ENCODE data around the gene AGPAT1. TPM values are rescaled to one million over a fixed set of nuclear protein-coding genes. Genes with fewer than 3 reads are reported as not detected.

AGPAT1 gene
- total RNA-seq, 2 experiments from 2014 or later = 24.5 to 28.1 TPM

DNA sequence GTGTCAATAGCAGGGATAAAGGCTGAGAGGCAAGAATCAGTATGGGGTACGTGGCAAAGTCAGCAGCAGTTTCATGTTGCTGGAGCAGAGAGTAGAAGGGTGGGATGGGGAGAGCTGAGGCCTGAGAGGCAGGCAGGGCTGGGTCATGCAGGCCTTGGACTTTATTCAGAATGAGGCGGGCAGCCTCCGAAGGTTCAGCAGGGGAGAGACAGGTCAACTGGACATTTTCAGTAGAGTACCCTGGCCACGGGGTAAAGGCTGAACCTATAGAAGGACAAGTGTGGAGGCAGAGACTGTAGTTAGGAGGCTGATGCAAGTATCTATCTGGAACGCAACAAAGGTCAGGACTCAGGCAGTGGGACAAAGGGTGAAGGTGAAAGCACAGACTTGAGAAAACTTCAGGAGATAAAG is 34.3 kb upstream of the AGPAT1 start:
- H2AFZ ChIP-seq (ENCODE audit: low read length) = no peak overlapping the region
- POLR2A ChIA-PET = no interaction called here
- no peak for TF ChIP-seq EZH2phosphoT487 (IDR thresholded peaks at IDR 0.05; ENCODE audit: borderline replicate concordance, low read depth, low read length)
- TF ChIP-seq, protein P1, sequence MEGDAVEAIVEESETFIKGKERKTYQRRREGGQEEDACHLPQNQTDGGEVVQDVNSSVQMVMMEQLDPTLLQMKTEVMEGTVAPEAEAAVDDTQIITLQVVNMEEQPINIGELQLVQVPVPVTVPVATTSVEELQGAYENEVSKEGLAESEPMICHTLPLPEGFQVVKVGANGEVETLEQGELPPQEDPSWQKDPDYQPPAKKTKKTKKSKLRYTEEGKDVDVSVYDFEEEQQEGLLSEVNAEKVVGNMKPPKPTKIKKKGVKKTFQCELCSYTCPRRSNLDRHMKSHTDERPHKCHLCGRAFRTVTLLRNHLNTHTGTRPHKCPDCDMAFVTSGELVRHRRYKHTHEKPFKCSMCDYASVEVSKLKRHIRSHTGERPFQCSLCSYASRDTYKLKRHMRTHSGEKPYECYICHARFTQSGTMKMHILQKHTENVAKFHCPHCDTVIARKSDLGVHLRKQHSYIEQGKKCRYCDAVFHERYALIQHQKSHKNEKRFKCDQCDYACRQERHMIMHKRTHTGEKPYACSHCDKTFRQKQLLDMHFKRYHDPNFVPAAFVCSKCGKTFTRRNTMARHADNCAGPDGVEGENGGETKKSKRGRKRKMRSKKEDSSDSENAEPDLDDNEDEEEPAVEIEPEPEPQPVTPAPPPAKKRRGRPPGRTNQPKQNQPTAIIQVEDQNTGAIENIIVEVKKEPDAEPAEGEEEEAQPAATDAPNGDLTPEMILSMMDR (conservative IDR thresholded peaks at IDR 0.05; ENCODE audit: low read length) = no peak
- H4K20me1 ChIP-seq (ENCODE audit: insufficient read depth, low read length) = no peaks in the 10 kb centered on the region
- H3K9me3 ChIP-seq (ENCODE audit: low read length) = no peaks in the 10 kb centered on the region; the same call in 1 of the 2 replicates
- no peaks in the 10 kb centered on the region for H3K36me3 ChIP-seq (ENCODE audit: insufficient read depth, low read length)
- no peaks in the 10 kb centered on the region for H3K4me1 ChIP-seq (ENCODE audit: insufficient read depth, low read length, poor library complexity, severe bottlenecking)
- intact Hi-C loops (cut with micrococcal nuclease; ENCODE audit: unreplicated experiment) = no loop called here
- no peak for DNase-seq (ENCODE audit: low spot score)
- no TSS peak for BruUV-seq (replicated peaks)
- CTCF ChIA-PET (ENCODE audit: unreplicated experiment) = no interaction called here
- H3K9me2 ChIP-seq (ENCODE audit: insufficient read depth, low read length) = no peaks in the 10 kb centered on the region
- no peaks in the 10 kb centered on the region for H3K79me2 ChIP-seq (ENCODE audit: insufficient read depth, low read depth, low read length)
- no peak overlapping the region for H3K4me2 ChIP-seq (ENCODE audit: low read length)
- H3K4me3 ChIP-seq (ENCODE audit: low read depth, low read length, poor library complexity, severe bottlenecking) = no peak overlapping the region
- H3K27ac ChIP-seq (ENCODE audit: low read depth, low read length, poor library complexity, severe bottlenecking) = no peak overlapping the region

DNA sequence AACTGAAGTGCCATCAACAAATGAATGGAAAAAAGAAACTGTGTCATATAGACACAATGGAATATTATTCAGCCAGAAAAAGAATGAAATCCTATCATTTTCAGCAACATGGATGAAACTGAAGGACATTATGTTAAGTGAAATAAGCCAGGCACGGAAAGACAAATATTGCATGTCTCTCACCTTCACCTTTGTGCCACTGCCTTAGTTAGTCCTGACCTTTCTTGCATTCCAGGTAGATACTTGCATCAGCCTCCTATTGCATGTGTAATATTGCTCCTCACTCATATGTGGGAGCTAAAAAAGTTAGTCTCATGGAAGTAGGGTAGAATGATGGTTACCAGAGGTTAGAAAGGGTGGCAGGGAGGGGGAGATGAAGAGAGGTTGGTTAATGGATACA is 33.1 kb upstream of the AGPAT1 start:
- Histone ChIP-seq H3K4me2 (ENCODE audit: low read length) (no peak overlapping the region), H3K79me2 (ENCODE audit: insufficient read depth, low read depth, low read length) (no peaks in the 10 kb centered on the region), H3K9me3 (ENCODE audit: low read length) (no peaks in the 10 kb centered on the region; the same call in 1 of the 2 replicates), H3K4me3 (ENCODE audit: low read depth, low read length, poor library complexity, severe bottlenecking) (no peak overlapping the region), H2AFZ (ENCODE audit: low read length) (no peak overlapping the region), H3K9me2 (ENCODE audit: insufficient read depth, low read length) (no peaks in the 10 kb centered on the region), H3K4me1 (ENCODE audit: insufficient read depth, low read length, poor library complexity, severe bottlenecking) (no peaks in the 10 kb centered on the region), H4K20me1 (ENCODE audit: insufficient read depth, low read length) (no peaks in the 10 kb centered on the region), H3K36me3 (ENCODE audit: insufficient read depth, low read length) (no peaks in the 10 kb centered on the region), H3K27ac (ENCODE audit: low read depth, low read length, poor library complexity, severe bottlenecking) (no peak overlapping the region)
- POLR2A ChIA-PET = interaction anchor here (0.7 kb wide), 1 partner anchor 1971 kb away, joined by 3 read pairs; no protein-coding TSS in a partner anchor
- BruUV-seq (replicated peaks) = no TSS peak
- TF ChIP-seq, protein P1 (conservative IDR thresholded peaks at IDR 0.05; ENCODE audit: low read length) = no peak
- TF ChIP-seq EZH2phosphoT487 (IDR thresholded peaks at IDR 0.05; ENCODE audit: borderline replicate concordance, low read depth, low read length) = no peak
- intact Hi-C loops (cut with micrococcal nuclease; ENCODE audit: unreplicated experiment) = no loop called here
- CTCF ChIA-PET (ENCODE audit: unreplicated experiment) = no interaction called here
- DNase-seq (ENCODE audit: low spot score) = no peak

DNA sequence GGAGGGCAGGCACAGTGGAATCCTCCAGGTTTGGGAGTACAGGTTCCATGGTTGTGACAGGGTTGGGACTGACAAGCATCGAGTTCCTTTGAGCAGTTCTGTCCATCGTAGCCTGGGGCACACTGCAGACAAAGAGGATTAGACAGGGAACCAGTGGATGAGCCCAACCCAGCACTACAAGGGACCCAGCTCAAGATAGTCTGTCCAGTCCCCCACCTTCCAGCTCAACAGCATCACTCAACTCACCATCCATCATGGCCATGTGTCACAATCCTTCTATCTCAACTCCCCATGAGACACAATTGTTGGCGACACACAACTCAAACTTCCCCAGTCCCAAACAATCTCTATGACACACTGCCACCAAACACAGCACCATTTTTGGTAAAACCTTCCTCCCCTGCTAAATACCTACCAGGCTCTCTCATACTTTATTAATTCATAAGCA is 28.4 kb upstream of the AGPAT1 start:
- TF ChIP-seq EZH2phosphoT487 (IDR thresholded peaks at IDR 0.05; ENCODE audit: borderline replicate concordance, low read depth, low read length) = no peak
- TF ChIP-seq, protein P1 (conservative IDR thresholded peaks at IDR 0.05; ENCODE audit: low read length) = no peak
- H3K4me1 ChIP-seq (ENCODE audit: insufficient read depth, low read length, poor library complexity, severe bottlenecking) = no peaks in the 10 kb centered on the region
- H3K79me2 ChIP-seq (ENCODE audit: insufficient read depth, low read depth, low read length) = no peaks in the 10 kb centered on the region
- no peak overlapping the region for H3K4me2 ChIP-seq (ENCODE audit: low read length)
- ChIA-PET CTCF (ENCODE audit: unreplicated experiment) (no interaction called here), POLR2A (interaction anchor here (1.8 kb wide), 1 partner anchor 10 kb away, joined by 4 read pairs; no protein-coding TSS in a partner anchor)
- no peaks in the 10 kb centered on the region; the same call in 1 of the 2 replicates for H3K9me3 ChIP-seq (ENCODE audit: low read length)
- DNase-seq (ENCODE audit: low spot score) = no peak
- intact Hi-C loops (cut with micrococcal nuclease; ENCODE audit: unreplicated experiment) = no loop called here
- H3K9me2 ChIP-seq (ENCODE audit: insufficient read depth, low read length) = no peaks in the 10 kb centered on the region
- no peaks in the 10 kb centered on the region for H3K36me3 ChIP-seq (ENCODE audit: insufficient read depth, low read length)
- BruUV-seq (replicated peaks) = no TSS peak
- no peak overlapping the region for H3K4me3 ChIP-seq (ENCODE audit: low read depth, low read length, poor library complexity, severe bottlenecking)
- H4K20me1 ChIP-seq (ENCODE audit: insufficient read depth, low read length) = no peaks in the 10 kb centered on the region
- no peak overlapping the region for H3K27ac ChIP-seq (ENCODE audit: low read depth, low read length, poor library complexity, severe bottlenecking)
- no peak overlapping the region for H2AFZ ChIP-seq (ENCODE audit: low read length)
